Right lobe of liver (tissue), 4 donors: Measurements from ENCODE around the gene RASGRP1.

Experiments used
- POLR2A ChIP-seq: fragments of 450-650 bp; IDR thresholded peaks from one replicate; pipeline ENCODE4 v1.6.1; 2017; ENCODE audit warnings: antibody characterized with exemption, mild to moderate bottlenecking
- TF ChIP-seq, protein P1 (sequence below), 4 donors: fragments of 200-600 bp in 3 of 4; fragments of 450-650 bp in 1 of 4; IDR thresholded peaks; one replicate each; pipeline versions ENCODE4 v1.5.1 to v1.8.0; 2016 to 2022; ENCODE audit warnings: antibody characterized with exemption in 4 of 4, mild to moderate bottlenecking in 2 of 4
- donor health status: DM: no; HTN: no; CAD: no.
- donor health status: DM: no; HTN: no; CAD: no.
- donor health status: DM: no; HTN: yes; CAD: no.

DNA sequence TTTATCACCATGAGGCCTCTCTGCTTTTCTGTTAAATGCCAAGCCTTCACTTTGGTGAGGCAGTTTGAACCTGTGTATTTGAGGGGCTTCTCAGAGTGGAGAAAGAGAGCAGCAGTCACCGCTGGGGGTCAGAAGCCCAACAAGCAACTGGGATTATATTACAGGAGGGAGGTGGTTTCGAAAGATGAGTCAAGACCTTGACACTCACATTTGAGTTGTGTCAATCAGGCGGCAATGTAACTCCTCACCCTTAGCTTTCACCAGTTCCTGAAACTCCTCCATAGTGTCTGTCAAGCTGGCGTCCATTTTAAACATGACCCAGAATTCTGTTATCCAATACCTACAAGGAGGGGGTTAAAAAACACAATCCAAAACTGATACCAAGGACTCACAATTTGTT is 46.5 kb downstream of the RASGRP1 start:
- TF ChIP-seq, protein P1, sequence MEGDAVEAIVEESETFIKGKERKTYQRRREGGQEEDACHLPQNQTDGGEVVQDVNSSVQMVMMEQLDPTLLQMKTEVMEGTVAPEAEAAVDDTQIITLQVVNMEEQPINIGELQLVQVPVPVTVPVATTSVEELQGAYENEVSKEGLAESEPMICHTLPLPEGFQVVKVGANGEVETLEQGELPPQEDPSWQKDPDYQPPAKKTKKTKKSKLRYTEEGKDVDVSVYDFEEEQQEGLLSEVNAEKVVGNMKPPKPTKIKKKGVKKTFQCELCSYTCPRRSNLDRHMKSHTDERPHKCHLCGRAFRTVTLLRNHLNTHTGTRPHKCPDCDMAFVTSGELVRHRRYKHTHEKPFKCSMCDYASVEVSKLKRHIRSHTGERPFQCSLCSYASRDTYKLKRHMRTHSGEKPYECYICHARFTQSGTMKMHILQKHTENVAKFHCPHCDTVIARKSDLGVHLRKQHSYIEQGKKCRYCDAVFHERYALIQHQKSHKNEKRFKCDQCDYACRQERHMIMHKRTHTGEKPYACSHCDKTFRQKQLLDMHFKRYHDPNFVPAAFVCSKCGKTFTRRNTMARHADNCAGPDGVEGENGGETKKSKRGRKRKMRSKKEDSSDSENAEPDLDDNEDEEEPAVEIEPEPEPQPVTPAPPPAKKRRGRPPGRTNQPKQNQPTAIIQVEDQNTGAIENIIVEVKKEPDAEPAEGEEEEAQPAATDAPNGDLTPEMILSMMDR (IDR thresholded peaks at IDR 0.05) = no peak
- TF ChIP-seq POLR2A = no peak
